Measurements from ENCODE around the gene DONSON. TPM values are rescaled to one million over a fixed set of nuclear protein-coding genes. Genes with fewer than 3 reads are reported as not detected.

DONSON gene
- total and polyA plus RNA-seq, 9 of the 15 experiments (the other 6 are each of a cell fraction or from before 2014, with no cell fraction given): 26.7 to 124 (median 62.6) TPM

DNA sequence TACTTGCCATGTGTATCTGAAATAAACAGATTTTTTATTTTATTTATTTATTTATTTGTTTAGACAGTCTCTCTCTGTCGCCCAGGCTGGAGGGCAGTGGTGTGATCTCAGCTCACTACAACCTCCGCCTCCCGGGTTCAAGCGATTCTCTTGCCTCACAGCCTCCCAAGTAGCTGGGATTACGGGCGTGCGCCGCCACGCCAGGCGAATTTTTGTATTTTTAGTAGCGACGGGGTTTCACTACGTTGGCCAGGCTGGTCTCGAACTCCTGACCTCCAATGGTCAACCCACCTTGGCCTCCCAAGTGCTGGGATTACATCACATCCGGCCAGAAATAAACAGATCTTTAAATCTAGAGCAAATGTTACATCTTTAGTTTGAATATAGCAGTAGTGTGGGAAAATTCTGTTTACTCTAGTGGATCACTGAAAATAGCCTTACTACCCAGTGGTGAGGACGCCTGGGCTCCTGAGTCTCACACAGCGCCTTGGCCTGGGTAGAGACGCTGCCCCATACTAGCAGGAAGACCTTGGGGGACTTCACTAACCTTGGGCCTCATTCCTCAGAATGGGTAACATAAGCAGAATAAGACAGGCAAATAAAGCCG, 47.3 kb downstream of the DONSON start (continued):
- TF ChIP-seq, protein P1, sequence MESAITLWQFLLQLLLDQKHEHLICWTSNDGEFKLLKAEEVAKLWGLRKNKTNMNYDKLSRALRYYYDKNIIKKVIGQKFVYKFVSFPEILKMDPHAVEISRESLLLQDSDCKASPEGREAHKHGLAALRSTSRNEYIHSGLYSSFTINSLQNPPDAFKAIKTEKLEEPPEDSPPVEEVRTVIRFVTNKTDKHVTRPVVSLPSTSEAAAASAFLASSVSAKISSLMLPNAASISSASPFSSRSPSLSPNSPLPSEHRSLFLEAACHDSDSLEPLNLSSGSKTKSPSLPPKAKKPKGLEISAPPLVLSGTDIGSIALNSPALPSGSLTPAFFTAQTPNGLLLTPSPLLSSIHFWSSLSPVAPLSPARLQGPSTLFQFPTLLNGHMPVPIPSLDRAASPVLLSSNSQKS (CRISPR knock-in tag; IDR thresholded peaks at IDR 0.05): no peak
- TF ChIP-seq ZNF140 (CRISPR knock-in tag; IDR thresholded peaks at IDR 0.05) (no peak), ZNF41 (CRISPR knock-in tag; conservative IDR thresholded peaks at IDR 0.05) (no peak), FOXK2 (conservative IDR thresholded peaks at IDR 0.05 in 1 of 2, IDR thresholded peaks at IDR 0.05 in 1 of 2; ENCODE audit: low read depth in 2 of 2) (no peak), ETS2 (tag; IDR thresholded peaks at IDR 0.05; ENCODE audit: borderline replicate concordance, poor library complexity, severe bottlenecking) (no peak), MED1 (CRISPR knock-in tag; IDR thresholded peaks at IDR 0.05; ENCODE audit: borderline replicate concordance) (no peak), PHF20 (IDR thresholded peaks at IDR 0.05; ENCODE audit: partially characterized antibody) (no peak), SRSF9 (IDR thresholded peaks at IDR 0.05; ENCODE audit: borderline replicate concordance, low read depth, low read length) (no peak), TCF7 (IDR thresholded peaks at IDR 0.05; ENCODE audit: borderline replicate concordance) (no peak), PHF21A (IDR thresholded peaks at IDR 0.05; ENCODE audit: borderline replicate concordance, low read depth) (0 out of 2 replicates have a peak, but pooled peaks have one; percentile 24), SP2 (IDR thresholded peaks at IDR 0.05; ENCODE audit: extremely low read depth, low read depth, low read length, poor library complexity, severe bottlenecking) (no peak), ZNF217 (CRISPR knock-in tag; IDR thresholded peaks at IDR 0.05) (no peak), BDP1 (IDR thresholded peaks at IDR 0.05; ENCODE audit: insufficient read depth, insufficient read length) (no peak), MEF2D (tag; conservative IDR thresholded peaks at IDR 0.05; ENCODE audit: low read depth) (no peak), HNRNPLL (IDR thresholded peaks at IDR 0.05; ENCODE audit: low read depth, low read length, poor library complexity, severe bottlenecking) (no peak), SAFB (IDR thresholded peaks at IDR 0.05; ENCODE audit: borderline replicate concordance, low read depth, low read length) (no peak)
- TF ChIP-seq, protein P2, sequence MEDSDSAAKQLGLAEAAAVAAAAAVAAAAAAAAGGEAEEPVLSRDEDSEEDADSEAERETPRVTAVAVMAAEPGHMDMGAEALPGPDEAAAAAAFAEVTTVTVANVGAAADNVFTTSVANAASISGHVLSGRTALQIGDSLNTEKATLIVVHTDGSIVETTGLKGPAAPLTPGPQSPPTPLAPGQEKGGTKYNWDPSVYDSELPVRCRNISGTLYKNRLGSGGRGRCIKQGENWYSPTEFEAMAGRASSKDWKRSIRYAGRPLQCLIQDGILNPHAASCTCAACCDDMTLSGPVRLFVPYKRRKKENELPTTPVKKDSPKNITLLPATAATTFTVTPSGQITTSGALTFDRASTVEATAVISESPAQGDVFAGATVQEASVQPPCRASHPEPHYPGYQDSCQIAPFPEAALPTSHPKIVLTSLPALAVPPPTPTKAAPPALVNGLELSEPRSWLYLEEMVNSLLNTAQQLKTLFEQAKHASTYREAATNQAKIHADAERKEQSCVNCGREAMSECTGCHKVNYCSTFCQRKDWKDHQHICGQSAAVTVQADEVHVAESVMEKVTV (CRISPR knock-in tag; IDR thresholded peaks at IDR 0.05): no peak
- TF ChIP-seq, protein P3, sequence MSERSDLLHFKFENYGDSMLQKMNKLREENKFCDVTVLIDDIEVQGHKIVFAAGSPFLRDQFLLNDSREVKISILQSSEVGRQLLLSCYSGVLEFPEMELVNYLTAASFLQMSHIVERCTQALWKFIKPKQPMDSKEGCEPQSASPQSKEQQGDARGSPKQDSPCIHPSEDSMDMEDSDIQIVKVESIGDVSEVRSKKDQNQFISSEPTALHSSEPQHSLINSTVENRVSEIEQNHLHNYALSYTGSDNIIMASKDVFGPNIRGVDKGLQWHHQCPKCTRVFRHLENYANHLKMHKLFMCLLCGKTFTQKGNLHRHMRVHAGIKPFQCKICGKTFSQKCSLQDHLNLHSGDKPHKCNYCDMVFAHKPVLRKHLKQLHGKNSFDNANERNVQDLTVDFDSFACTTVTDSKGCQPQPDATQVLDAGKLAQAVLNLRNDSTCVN (CRISPR knock-in tag; IDR thresholded peaks at IDR 0.05): no peak
- TF ChIP-seq, protein P4, sequence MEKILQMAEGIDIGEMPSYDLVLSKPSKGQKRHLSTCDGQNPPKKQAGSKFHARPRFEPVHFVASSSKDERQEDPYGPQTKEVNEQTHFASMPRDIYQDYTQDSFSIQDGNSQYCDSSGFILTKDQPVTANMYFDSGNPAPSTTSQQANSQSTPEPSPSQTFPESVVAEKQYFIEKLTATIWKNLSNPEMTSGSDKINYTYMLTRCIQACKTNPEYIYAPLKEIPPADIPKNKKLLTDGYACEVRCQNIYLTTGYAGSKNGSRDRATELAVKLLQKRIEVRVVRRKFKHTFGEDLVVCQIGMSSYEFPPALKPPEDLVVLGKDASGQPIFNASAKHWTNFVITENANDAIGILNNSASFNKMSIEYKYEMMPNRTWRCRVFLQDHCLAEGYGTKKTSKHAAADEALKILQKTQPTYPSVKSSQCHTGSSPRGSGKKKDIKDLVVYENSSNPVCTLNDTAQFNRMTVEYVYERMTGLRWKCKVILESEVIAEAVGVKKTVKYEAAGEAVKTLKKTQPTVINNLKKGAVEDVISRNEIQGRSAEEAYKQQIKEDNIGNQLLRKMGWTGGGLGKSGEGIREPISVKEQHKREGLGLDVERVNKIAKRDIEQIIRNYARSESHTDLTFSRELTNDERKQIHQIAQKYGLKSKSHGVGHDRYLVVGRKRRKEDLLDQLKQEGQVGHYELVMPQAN (IDR thresholded peaks at IDR 0.05; ENCODE audit: borderline replicate concordance): no peak; the same call in 1 of the 2 replicates
- TF ChIP-seq, protein P5, sequence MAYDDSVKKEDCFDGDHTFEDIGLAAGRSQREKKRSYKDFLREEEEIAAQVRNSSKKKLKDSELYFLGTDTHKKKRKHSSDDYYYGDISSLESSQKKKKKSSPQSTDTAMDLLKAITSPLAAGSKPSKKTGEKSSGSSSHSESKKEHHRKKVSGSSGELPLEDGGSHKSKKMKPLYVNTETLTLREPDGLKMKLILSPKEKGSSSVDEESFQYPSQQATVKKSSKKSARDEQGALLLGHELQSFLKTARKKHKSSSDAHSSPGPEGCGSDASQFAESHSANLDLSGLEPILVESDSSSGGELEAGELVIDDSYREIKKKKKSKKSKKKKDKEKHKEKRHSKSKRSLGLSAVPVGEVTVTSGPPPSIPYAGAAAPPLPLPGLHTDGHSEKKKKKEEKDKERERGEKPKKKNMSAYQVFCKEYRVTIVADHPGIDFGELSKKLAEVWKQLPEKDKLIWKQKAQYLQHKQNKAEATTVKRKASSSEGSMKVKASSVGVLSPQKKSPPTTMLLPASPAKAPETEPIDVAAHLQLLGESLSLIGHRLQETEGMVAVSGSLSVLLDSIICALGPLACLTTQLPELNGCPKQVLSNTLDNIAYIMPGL (CRISPR knock-in tag; IDR thresholded peaks at IDR 0.05): peak; percentile 44; the same call in 1 of the 2 replicates
